SK-N-SH treated with all-trans-retinoic acid at 6 μM for 48 hours (cell line): ENCODE results near the gene GADD45GIP1.
"Not testable (repeated sequence)": the region's sequence is repeated elsewhere in the genome, so short reads cannot be mapped to it uniquely, and the experiment has no call there.

Experiments used
- ATAC-seq: fragments of 200-7000 bp; cut with Tn5 transposase; 3 replicates; pipeline ENCODE4 v1.9.1; 2020; ENCODE audit warnings: mild to moderate bottlenecking, moderate library complexity
- ARNTL ChIP-seq: fragments of 450-650 bp; formaldehyde crosslinking; IDR thresholded peaks from 2 replicates; pipeline ENCODE4 v1.5.0; 2020; ENCODE audit warnings: low read depth, mild to moderate bottlenecking, moderate library complexity, borderline replicate concordance
- BACH2 ChIP-seq: fragments of 250-450 bp; sonication (Bioruptor Pico); IDR thresholded peaks from 2 replicates; pipeline ENCODE4 v1.9.0; 2021; ENCODE audit warnings: mild to moderate bottlenecking, borderline replicate concordance
- CSDC2 ChIP-seq: fragments of 250-450 bp; sonication (Bioruptor Pico); IDR thresholded peaks from 2 replicates; pipeline ENCODE4 v1.5.0; 2020; ENCODE audit warnings: mild to moderate bottlenecking, moderate library complexity
- ESRRG ChIP-seq: fragments of 250-450 bp; sonication (Bioruptor Pico); IDR thresholded peaks from 2 replicates; pipeline ENCODE4 v1.6.1; 2021; ENCODE audit warnings: mild to moderate bottlenecking
- GLIS3 ChIP-seq: fragments of 250-450 bp; sonication (Bioruptor Pico); IDR thresholded peaks from 2 replicates; pipeline ENCODE4 v1.5.0; 2020; ENCODE audit warnings: mild to moderate bottlenecking, moderate library complexity
- ISL1 ChIP-seq: fragments of 250-450 bp; sonication (Bioruptor Pico); IDR thresholded peaks from 2 replicates; pipeline ENCODE4 v2.1.2; 2022; ENCODE audit warnings: mild to moderate bottlenecking, moderate library complexity
- OSR1 ChIP-seq: fragments of 250-450 bp; sonication (Bioruptor Pico); IDR thresholded peaks from 2 replicates; pipeline ENCODE4 v1.8.0; 2022; ENCODE audit warnings: moderate library complexity, mild to moderate bottlenecking, inconsistent platforms
- PPARA ChIP-seq: fragments of 250-450 bp; sonication (Bioruptor Pico); IDR thresholded peaks from 2 replicates; pipeline ENCODE4 v1.5.0; 2020; ENCODE audit warnings: mild to moderate bottlenecking, borderline replicate concordance
- RARB ChIP-seq: fragments of 250-450 bp; sonication (Bioruptor Pico); IDR thresholded peaks from 2 replicates; pipeline ENCODE4 v1.8.0; 2021; ENCODE audit warnings: mild to moderate bottlenecking, moderate library complexity
- SNAI2 ChIP-seq: fragments of 250-450 bp; sonication (Bioruptor Pico); IDR thresholded peaks from 2 replicates; pipeline ENCODE4 v1.5.0; 2020; ENCODE audit warnings: mild to moderate bottlenecking, moderate library complexity
- TCF4 ChIP-seq: fragments of 250-450 bp; sonication (Bioruptor Pico); IDR thresholded peaks from 2 replicates; pipeline ENCODE4 v1.8.0; 2021; ENCODE audit warnings: mild to moderate bottlenecking, moderate library complexity, borderline replicate concordance
- TOX ChIP-seq: fragments of 250-450 bp; sonication (Bioruptor Pico); IDR thresholded peaks from 2 replicates; pipeline ENCODE4 v1.8.0; 2021; ENCODE audit warnings: mild to moderate bottlenecking, moderate library complexity, borderline replicate concordance
- ZC3H10 ChIP-seq: fragments of 250-450 bp; sonication (Bioruptor Pico); IDR thresholded peaks from 2 replicates; pipeline ENCODE4 v1.5.1; 2021; ENCODE audit warnings: mild to moderate bottlenecking, moderate library complexity
- ZFP3 ChIP-seq: fragments of 250-450 bp; sonication (Bioruptor Pico); IDR thresholded peaks from 2 replicates; pipeline ENCODE4 v1.5.0; 2020; ENCODE audit warnings: mild to moderate bottlenecking, moderate library complexity
- ZFP30 ChIP-seq: fragments of 450-650 bp; formaldehyde crosslinking; IDR thresholded peaks from 2 replicates; pipeline ENCODE4 v1.5.0; 2022; ENCODE audit warnings: mild to moderate bottlenecking, moderate library complexity
- ZNF565 ChIP-seq: fragments of 450-650 bp; formaldehyde crosslinking; conservative IDR thresholded peaks from 2 replicates; pipeline ENCODE4 v1.5.0; 2020; ENCODE audit warnings: low read depth, mild to moderate bottlenecking, moderate library complexity
- ZNF70 ChIP-seq: fragments of 450-650 bp; formaldehyde crosslinking; IDR thresholded peaks from 2 replicates; pipeline ENCODE4 v1.5.0; 2020; ENCODE audit warnings: mild to moderate bottlenecking, moderate library complexity
- TF ChIP-seq, protein P1 (sequence below): fragments of 250-450 bp; sonication (Bioruptor Pico); IDR thresholded peaks from 2 replicates; pipeline ENCODE4 v1.5.1; 2021; ENCODE audit warnings: mild to moderate bottlenecking, moderate library complexity
- TF ChIP-seq, protein P2 (sequence below): fragments of 250-450 bp; sonication (Bioruptor Pico); IDR thresholded peaks from 2 replicates; pipeline ENCODE4 v1.5.0; 2020; ENCODE audit warnings: mild to moderate bottlenecking, moderate library complexity
- TF ChIP-seq, protein P3 (sequence below): fragments of 250-450 bp; sonication (Bioruptor Pico); IDR thresholded peaks from 2 replicates; pipeline ENCODE4 v1.5.1; 2020; ENCODE audit warnings: low read depth, mild to moderate bottlenecking, moderate library complexity
- TF ChIP-seq, protein P4 (sequence below): fragments of 250-450 bp; sonication (Bioruptor Pico); IDR thresholded peaks from 2 replicates; pipeline ENCODE4 v1.8.0; 2021; ENCODE audit warnings: low read depth, mild to moderate bottlenecking, moderate library complexity, borderline replicate concordance
- TF ChIP-seq, protein P5 (sequence below): fragments of 250-450 bp; sonication (Bioruptor Pico); IDR thresholded peaks from 2 replicates; pipeline ENCODE4 v1.8.0; 2020; ENCODE audit warnings: mild to moderate bottlenecking, moderate library complexity, borderline replicate concordance

The GADD45GIP1 gene

DNA sequence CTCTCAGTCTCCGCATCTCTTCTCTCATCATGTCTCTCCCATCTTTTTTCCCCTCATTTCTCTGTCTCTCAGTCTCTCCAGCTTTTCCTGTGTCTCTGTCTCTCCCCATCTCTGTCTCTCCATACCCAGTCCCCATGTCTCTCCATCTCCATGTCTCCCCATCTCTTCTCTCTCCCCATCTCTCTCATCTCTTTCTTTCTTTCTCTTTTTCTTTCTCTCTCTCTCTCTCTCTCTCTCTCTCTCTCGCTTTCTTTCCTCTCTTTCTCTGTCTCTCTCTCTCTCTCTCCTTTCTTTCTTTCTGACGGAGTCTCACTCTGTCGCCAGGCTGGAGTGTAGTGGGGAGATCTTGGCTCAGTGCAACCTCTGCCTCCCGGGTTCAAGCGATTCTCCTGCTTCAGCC is 25.6 kb upstream of the GADD45GIP1 start:
- ATAC-seq = no peak
- TF ChIP-seq ZNF70 (CRISPR knock-in tag) (no peak), ZFP30 (CRISPR knock-in tag) (no peak), CSDC2 (no peak), ISL1 (no peak), BACH2 (no peak), ZFP3 (CRISPR knock-in tag) (no peak), TOX (CRISPR knock-in tag) (no peak), PPARA (no peak), OSR1 (CRISPR knock-in tag) (no peak), ESRRG (CRISPR knock-in tag) (no peak), TCF4 (CRISPR knock-in tag) (no peak), SNAI2 (CRISPR knock-in tag) (no peak), ZNF565 (CRISPR knock-in tag) (no peak)
- TF ChIP-seq, protein P1, sequence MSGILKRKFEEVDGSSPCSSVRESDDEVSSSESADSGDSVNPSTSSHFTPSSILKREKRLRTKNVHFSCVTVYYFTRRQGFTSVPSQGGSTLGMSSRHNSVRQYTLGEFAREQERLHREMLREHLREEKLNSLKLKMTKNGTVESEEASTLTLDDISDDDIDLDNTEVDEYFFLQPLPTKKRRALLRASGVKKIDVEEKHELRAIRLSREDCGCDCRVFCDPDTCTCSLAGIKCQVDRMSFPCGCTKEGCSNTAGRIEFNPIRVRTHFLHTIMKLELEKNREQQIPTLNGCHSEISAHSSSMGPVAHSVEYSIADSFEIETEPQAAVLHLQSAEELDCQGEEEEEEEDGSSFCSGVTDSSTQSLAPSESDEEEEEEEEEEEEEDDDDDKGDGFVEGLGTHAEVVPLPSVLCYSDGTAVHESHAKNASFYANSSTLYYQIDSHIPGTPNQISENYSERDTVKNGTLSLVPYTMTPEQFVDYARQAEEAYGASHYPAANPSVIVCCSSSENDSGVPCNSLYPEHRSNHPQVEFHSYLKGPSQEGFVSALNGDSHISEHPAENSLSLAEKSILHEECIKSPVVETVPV (CRISPR knock-in tag) = no peak
- TF ChIP-seq, protein P2, sequence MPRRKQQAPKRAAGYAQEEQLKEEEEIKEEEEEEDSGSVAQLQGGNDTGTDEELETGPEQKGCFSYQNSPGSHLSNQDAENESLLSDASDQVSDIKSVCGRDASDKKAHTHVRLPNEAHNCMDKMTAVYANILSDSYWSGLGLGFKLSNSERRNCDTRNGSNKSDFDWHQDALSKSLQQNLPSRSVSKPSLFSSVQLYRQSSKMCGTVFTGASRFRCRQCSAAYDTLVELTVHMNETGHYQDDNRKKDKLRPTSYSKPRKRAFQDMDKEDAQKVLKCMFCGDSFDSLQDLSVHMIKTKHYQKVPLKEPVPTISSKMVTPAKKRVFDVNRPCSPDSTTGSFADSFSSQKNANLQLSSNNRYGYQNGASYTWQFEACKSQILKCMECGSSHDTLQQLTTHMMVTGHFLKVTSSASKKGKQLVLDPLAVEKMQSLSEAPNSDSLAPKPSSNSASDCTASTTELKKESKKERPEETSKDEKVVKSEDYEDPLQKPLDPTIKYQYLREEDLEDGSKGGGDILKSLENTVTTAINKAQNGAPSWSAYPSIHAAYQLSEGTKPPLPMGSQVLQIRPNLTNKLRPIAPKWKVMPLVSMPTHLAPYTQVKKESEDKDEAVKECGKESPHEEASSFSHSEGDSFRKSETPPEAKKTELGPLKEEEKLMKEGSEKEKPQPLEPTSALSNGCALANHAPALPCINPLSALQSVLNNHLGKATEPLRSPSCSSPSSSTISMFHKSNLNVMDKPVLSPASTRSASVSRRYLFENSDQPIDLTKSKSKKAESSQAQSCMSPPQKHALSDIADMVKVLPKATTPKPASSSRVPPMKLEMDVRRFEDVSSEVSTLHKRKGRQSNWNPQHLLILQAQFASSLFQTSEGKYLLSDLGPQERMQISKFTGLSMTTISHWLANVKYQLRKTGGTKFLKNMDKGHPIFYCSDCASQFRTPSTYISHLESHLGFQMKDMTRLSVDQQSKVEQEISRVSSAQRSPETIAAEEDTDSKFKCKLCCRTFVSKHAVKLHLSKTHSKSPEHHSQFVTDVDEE (CRISPR knock-in tag) = no peak
- TF ChIP-seq, protein P3, sequence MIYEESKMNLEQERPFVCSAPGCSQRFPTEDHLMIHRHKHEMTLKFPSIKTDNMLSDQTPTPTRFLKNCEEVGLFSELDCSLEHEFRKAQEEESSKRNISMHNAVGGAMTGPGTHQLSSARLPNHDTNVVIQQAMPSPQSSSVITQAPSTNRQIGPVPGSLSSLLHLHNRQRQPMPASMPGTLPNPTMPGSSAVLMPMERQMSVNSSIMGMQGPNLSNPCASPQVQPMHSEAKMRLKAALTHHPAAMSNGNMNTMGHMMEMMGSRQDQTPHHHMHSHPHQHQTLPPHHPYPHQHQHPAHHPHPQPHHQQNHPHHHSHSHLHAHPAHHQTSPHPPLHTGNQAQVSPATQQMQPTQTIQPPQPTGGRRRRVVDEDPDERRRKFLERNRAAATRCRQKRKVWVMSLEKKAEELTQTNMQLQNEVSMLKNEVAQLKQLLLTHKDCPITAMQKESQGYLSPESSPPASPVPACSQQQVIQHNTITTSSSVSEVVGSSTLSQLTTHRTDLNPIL (CRISPR knock-in tag) = no peak
- TF ChIP-seq, protein P4, sequence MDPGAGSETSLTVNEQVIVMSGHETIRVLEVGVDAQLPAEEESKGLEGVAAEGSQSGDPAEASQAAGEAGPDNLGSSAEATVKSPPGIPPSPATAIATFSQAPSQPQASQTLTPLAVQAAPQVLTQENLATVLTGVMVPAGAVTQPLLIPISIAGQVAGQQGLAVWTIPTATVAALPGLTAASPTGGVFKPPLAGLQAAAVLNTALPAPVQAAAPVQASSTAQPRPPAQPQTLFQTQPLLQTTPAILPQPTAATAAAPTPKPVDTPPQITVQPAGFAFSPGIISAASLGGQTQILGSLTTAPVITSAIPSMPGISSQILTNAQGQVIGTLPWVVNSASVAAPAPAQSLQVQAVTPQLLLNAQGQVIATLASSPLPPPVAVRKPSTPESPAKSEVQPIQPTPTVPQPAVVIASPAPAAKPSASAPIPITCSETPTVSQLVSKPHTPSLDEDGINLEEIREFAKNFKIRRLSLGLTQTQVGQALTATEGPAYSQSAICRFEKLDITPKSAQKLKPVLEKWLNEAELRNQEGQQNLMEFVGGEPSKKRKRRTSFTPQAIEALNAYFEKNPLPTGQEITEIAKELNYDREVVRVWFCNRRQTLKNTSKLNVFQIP = no peak

DNA sequence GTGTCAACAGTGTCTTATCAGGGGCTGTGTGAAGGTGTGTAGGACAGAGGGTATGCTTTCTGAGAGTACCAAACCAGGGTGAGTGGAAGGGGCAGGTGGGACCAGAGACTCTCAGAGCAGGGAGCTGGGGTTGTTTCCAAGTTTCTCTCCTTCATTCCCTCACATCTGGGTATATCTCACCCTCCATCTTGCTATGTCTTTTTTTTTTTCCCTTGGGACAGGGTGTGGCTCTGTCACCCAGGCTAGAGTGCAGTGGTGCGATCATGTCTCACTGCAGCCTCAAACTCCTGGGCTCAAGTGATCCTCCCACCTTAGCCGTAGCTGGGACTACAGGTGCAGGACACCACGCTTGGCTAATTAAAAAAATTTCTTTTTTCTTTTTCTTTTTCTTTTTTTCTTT is 23.0 kb upstream of the GADD45GIP1 start:
- no peak for TF ChIP-seq ARNTL
- no peak for TF ChIP-seq CSDC2
- TF ChIP-seq, protein P2 (CRISPR knock-in tag) = no peak
- no peak for TF ChIP-seq GLIS3 (CRISPR knock-in tag)
- no peak for TF ChIP-seq ZC3H10 (CRISPR knock-in tag)
- no peak for TF ChIP-seq PPARA
- no peak for TF ChIP-seq BACH2
- no peak for ATAC-seq

DNA sequence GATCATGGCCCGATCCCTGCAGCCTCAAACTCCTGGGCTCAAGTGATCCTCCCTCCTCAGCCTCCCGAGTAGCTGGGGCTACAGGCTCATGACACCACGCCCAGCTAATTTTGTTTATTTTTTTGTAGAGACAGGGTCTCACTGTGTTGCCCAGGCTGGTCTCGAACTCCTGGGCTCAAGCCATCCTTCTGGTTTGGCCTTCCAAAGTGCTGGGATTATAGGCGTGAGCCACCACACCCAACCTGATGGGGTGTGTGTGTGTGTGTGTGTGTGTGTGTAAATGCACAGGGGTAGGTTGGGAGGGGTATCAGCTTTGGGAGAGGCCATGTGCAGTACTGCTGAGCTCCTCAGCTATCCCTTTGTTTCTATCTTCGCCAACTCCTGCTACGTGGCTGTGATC is 19.1 kb upstream of the GADD45GIP1 start:
- ATAC-seq = not testable (repeated sequence)

DNA sequence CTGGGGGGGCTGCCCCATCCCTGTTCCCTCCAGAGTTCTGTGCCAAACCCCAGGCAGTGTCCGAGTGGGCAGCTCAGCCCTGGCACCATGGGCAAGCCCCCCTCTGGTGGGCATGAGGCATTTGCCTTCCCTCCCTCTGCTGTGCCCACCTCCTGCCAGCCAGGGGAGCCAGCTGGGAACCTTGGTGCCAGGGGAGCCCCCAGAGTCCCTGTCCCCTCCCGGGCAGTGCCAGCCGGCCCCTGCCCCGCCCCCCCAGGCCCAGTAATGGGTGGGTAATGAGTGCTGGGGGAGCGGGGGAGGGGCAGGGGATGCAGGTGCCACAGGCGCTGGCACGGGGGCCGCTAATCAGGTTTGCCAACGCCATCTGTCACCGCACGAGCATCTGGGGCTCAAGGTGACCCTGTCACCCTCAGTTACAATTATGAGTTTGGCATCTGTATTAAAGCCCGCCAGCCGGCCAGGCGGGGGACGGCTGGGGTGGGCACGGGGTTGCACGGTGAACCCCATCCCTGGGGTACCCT is 18.3 kb upstream of the GADD45GIP1 start:
- ATAC-seq = no peak
- TF ChIP-seq, protein P5, sequence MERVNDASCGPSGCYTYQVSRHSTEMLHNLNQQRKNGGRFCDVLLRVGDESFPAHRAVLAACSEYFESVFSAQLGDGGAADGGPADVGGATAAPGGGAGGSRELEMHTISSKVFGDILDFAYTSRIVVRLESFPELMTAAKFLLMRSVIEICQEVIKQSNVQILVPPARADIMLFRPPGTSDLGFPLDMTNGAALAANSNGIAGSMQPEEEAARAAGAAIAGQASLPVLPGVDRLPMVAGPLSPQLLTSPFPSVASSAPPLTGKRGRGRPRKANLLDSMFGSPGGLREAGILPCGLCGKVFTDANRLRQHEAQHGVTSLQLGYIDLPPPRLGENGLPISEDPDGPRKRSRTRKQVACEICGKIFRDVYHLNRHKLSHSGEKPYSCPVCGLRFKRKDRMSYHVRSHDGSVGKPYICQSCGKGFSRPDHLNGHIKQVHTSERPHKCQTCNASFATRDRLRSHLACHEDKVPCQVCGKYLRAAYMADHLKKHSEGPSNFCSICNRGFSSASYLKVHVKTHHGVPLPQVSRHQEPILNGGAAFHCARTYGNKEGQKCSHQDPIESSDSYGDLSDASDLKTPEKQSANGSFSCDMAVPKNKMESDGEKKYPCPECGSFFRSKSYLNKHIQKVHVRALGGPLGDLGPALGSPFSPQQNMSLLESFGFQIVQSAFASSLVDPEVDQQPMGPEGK (CRISPR knock-in tag) = no peak
- TF ChIP-seq BACH2 (no peak), ARNTL (no peak), ESRRG (CRISPR knock-in tag) (no peak), OSR1 (CRISPR knock-in tag) (no peak), SNAI2 (CRISPR knock-in tag) (no peak), RARB (no peak), ZFP3 (CRISPR knock-in tag) (no peak), ISL1 (no peak), ZFP30 (CRISPR knock-in tag) (no peak), CSDC2 (no peak)
- TF ChIP-seq, protein P4 = no peak
